IMR-90 (cell line): ENCODE results near the gene CLASRP. TPM values are rescaled to one million over a fixed set of nuclear protein-coding genes. Genes with fewer than 3 reads are reported as not detected.
"Not testable (repeated sequence)": the region's sequence is repeated elsewhere in the genome, so short reads cannot be mapped to it uniquely, and the experiment has no call there.

Experiments
- ATAC-seq: fragments of 200-7000 bp; cut with Tn5 transposase; 2 replicates; pipeline ENCODE4 v1.9.1; 2020; ENCODE audit warnings: low read depth, mild to moderate bottlenecking, moderate library complexity
- BruUV-seq: library from RNA; stranded (reverse); fragments of 400-500 nt; replicated peaks from 2 replicates; lab custom pipeline; 2021; lab: Mats Ljungman, UMichigan
- CTCF ChIA-PET: fragments of 300-600 bp; formaldehyde crosslinking; extraction: SDS; loops from one replicate; lab custom pipeline; 2021; ENCODE audit warnings: antibody characterized with exemption; lab: Yijun Ruan, JAX
- POLR2A ChIA-PET: fragments of 300-600 bp; sonication (Branson Sonifier 250); formaldehyde crosslinking; loops from one replicate; lab custom pipeline; 2022; ENCODE audit warnings: antibody characterized with exemption; ENCODE audit not compliant: unreplicated experiment; lab: Charles Lee
- DNase-seq: peaks from one replicate; pipeline ENCODE4 v3.0.0; 2013
- H2AFZ ChIP-seq: replicated peaks from 2 replicates; pipeline ENCODE3; 2013; ENCODE audit warnings: low read length, mild to moderate bottlenecking; ENCODE audit not compliant: poor library complexity
- H2AK5ac ChIP-seq: 2 replicates; pipeline ENCODE4 v1.6.1; 2013; ENCODE audit warnings: low read depth, low read length, inconsistent platforms
- H2AK9ac ChIP-seq: replicated peaks from 2 replicates; pipeline ENCODE3; 2013; ENCODE audit warnings: mild to moderate bottlenecking, low read depth, low read length, moderate library complexity; ENCODE audit not compliant: poor library complexity
- H2BK120ac ChIP-seq: 2 replicates; pipeline ENCODE4 v1.6.1; 2013; ENCODE audit warnings: low read depth, low read length, inconsistent platforms
- H2BK15ac ChIP-seq: 3 replicates; pipeline ENCODE4 v1.6.1; 2013; ENCODE audit warnings: low read depth, low read length, inconsistent platforms
- H2BK20ac ChIP-seq: 2 replicates; pipeline ENCODE4 v1.6.1; 2013; ENCODE audit warnings: low read depth, mild to moderate bottlenecking, inconsistent platforms, low read length, moderate library complexity
- H2BK5ac ChIP-seq: 2 replicates; pipeline ENCODE4 v1.6.1; 2013; ENCODE audit warnings: mild to moderate bottlenecking, low read depth, low read length, inconsistent platforms; ENCODE audit not compliant: poor library complexity, severe bottlenecking
- H3K14ac ChIP-seq: replicated peaks from 2 replicates; pipeline ENCODE4 v1.6.1; 2013; ENCODE audit warnings: low read depth, low read length, inconsistent platforms
- H3K18ac ChIP-seq: 2 replicates; pipeline ENCODE4 v1.6.1; 2013; ENCODE audit warnings: low read depth, low read length, control low read depth
- H3K23ac ChIP-seq: 2 replicates; pipeline ENCODE4 v1.6.1; 2013; ENCODE audit warnings: low read depth, low read length, inconsistent platforms
- H3K27ac ChIP-seq: 2 replicates; pipeline ENCODE4 v1.5.1; 2013; ENCODE audit warnings: mild to moderate bottlenecking, control low read depth, low read length; ENCODE audit not compliant: insufficient read depth
- H3K27me3 ChIP-seq: 2 replicates; pipeline ENCODE4 v1.6.1; 2013; ENCODE audit warnings: low read length; ENCODE audit not compliant: control insufficient read depth, insufficient read depth
- H3K36me3 ChIP-seq: 2 replicates; pipeline ENCODE4 v1.6.1; 2013; ENCODE audit warnings: low read length, mixed read lengths; ENCODE audit not compliant: control insufficient read depth, insufficient read depth
- H3K4ac ChIP-seq: 2 replicates; pipeline ENCODE4 v1.6.1; 2013; ENCODE audit warnings: low read depth, low read length, inconsistent platforms
- H3K4me1 ChIP-seq: 2 replicates; pipeline ENCODE4 v1.6.1; 2013; ENCODE audit warnings: low read length, mixed read lengths; ENCODE audit not compliant: control insufficient read depth, insufficient read depth
- H3K4me2 ChIP-seq: 2 replicates; pipeline ENCODE4 v1.6.1; 2013; ENCODE audit warnings: low read depth, mild to moderate bottlenecking, control low read depth, low read length, moderate library complexity
- H3K4me3 ChIP-seq: 2 replicates; pipeline ENCODE4 v1.5.1; 2013; ENCODE audit warnings: low read depth, mild to moderate bottlenecking, control low read depth, low read length, moderate library complexity; ENCODE audit not compliant: insufficient read depth
- H3K56ac ChIP-seq: 2 replicates; pipeline ENCODE4 v1.6.1; 2013; ENCODE audit warnings: low read length, inconsistent platforms; ENCODE audit not compliant: insufficient read depth; ENCODE audit errors: extremely low read depth
- H3K79me1 ChIP-seq, 2 experiments: 2 replicates each; pipeline ENCODE4 v1.6.1; 2013; ENCODE audit warnings: low read length in 2 of 2, inconsistent platforms in 1 of 2, low read depth in 1 of 2
- H3K9ac ChIP-seq: 2 replicates; pipeline ENCODE4 v1.6.1; 2013; ENCODE audit warnings: low read depth, low read length, control low read depth
- H3K9me1 ChIP-seq: 2 replicates; pipeline ENCODE4 v1.6.1; 2013; ENCODE audit warnings: low read length, inconsistent platforms; ENCODE audit not compliant: insufficient read depth
- H3K9me3 ChIP-seq: 2 replicates; pipeline ENCODE4 v1.6.1; 2013; ENCODE audit warnings: low read length; ENCODE audit not compliant: control insufficient read depth, insufficient read depth
- H4K20me1 ChIP-seq: 2 replicates; pipeline ENCODE4 v1.6.1; 2013; ENCODE audit warnings: low read length, inconsistent platforms; ENCODE audit not compliant: insufficient read depth
- H4K5ac ChIP-seq: 2 replicates; pipeline ENCODE4 v1.6.1; 2013; ENCODE audit warnings: mild to moderate bottlenecking, low read depth, low read length, control low read depth
- H4K8ac ChIP-seq, 2 experiments: 2 replicates each; pipeline ENCODE4 v1.6.1; 2013; ENCODE audit warnings: low read depth in 2 of 2, low read length in 2 of 2, control low read depth in 1 of 2, inconsistent platforms in 1 of 2
- H4K91ac ChIP-seq: 2 replicates; pipeline ENCODE4 v1.6.1; 2013; ENCODE audit warnings: low read depth, low read length, inconsistent platforms; ENCODE audit not compliant: insufficient read depth
- WGBS, 2 experiments: methylation state at CpG; one replicate each; pipeline versions ENCODE4 v1.1.5 to v1.1.7; 2013; ENCODE audit warnings: missing lambda C conversion rate in 2 of 2; ENCODE audit not compliant: insufficient read length in 1 of 2; ENCODE audit errors: extremely low coverage in 2 of 2; 5-methylcytosine and 5-hydroxymethylcytosine counted together
- dilution Hi-C: fragments of 300-500 bp; cut with HindIII; formaldehyde crosslinking; loops from one replicate; pipeline ENCODE4 v1.14.3; 2018; ENCODE audit warnings: low sequenced_read_pairs; ENCODE audit not compliant: unreplicated experiment
- in situ Hi-C: fragments of 300-500 bp; cut with MboI; formaldehyde crosslinking; loops from 3 replicates; pipeline ENCODE4 v1.14.3; 2019; ENCODE audit warnings: low sequenced_read_pairs, inconsistent platforms, mixed read lengths
- intact Hi-C: fragments of 100-400 bp; cut with micrococcal nuclease; formaldehyde crosslinking; loops from 2 replicates; pipeline ENCODE4 v1.10.0; 2022
- polyA plus RNA-seq, 3 experiments: library from polyadenylated mRNA; depleted of rRNA; stranded (reverse); fragments of >200 nt; gene quantifications; 2 replicates each; pipeline ENCODE4 v1.2.3, GENCODE V29; 2012; ENCODE audit warnings: low replicate concordance in 1 of 3
- total RNA-seq: library from RNA; depleted of rRNA; stranded (reverse); fragments of >200 nt; gene quantifications from 2 replicates; pipeline ENCODE4 v1.2.3, GENCODE V29; 2012

Gene CLASRP
- total and polyA plus RNA-seq, 2 of the 4 experiments (the other 2 are of a cell fraction) = 19.9 to 31.7 TPM

DNA sequence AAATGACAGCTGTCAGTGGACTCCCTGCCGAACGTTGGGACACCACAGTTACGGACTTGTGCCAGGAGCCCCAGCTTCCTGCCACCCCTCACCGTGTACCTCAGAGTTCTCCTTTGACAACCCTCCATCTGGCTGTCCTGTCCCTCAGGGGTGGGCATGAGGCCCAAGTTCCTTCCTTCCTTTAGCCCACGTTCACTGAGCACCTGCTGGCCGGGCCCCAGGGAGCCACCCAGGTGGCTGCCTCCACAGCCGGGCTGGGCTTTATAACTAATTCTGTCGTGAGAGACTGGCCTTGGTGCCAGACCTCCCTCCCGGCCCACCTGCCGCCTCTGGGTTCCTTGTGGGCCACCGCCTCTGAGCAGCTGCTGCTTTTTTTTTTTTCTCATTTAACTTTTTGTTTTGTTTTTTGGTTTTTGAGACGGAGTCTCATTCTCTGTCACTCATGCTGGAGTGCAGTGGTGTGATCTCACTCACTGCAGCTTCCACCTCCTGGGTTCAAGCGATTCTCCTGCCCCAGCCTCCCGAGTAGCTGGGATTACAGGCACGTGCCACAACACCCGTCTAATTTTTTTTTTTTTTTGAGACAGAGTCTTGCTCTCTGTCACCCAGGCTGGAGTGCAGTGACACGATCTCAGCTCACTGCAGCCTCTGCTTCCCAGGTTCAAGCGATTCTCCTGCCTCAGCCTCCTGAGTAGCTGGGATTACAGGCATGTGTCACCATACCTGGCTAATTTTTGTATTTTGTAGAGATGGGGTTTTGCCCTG lies 79.9 kb downstream of the CLASRP start:
- H3K56ac ChIP-seq, H3K4me2 ChIP-seq, in situ Hi-C loops, H3K4me1 ChIP-seq, H3K4me3 ChIP-seq, H3K14ac ChIP-seq, H2BK20ac ChIP-seq, dilution Hi-C loops, H2BK120ac ChIP-seq, H2AK9ac ChIP-seq, H4K5ac ChIP-seq, H3K9me3 ChIP-seq, BruUV-seq, POLR2A ChIA-PET, intact Hi-C loops, H2AFZ ChIP-seq, H4K91ac ChIP-seq, H3K27ac ChIP-seq, H3K36me3 ChIP-seq, ATAC-seq, DNase-seq, H2BK15ac ChIP-seq, H4K8ac ChIP-seq, H3K18ac ChIP-seq, CTCF ChIA-PET, H3K27me3 ChIP-seq, H3K9ac ChIP-seq, H2AK5ac ChIP-seq, H3K23ac ChIP-seq, H3K4ac ChIP-seq, H2BK5ac ChIP-seq: not testable (repeated sequence)
- 94% methylated on average over 3 of the region's 18 CpGs; no CpG with 5 or more reads in 1 of the 2 experiments for WGBS, 2 experiments
- Histone ChIP-seq H3K9me1 (peaks cover 23% of the 10 kb centered on the region), H4K20me1 (peaks cover 88% of the 10 kb centered on the region), H3K79me1 (peaks cover 38 to 92% of the 10 kb centered on the region in 2 experiments)
